CD4-positive, alpha-beta T cell treated with Interleukin-2 at 100 ng/mL for 4 hours (primary cell): ENCODE data around the gene NANOS3.

ENCODE experiments used
- DNase-seq: peaks from one replicate; pipeline ENCODE4 v3.0.0-alpha.2; 2020; ENCODE audit warnings: low spot score

Gene NANOS3

DNA sequence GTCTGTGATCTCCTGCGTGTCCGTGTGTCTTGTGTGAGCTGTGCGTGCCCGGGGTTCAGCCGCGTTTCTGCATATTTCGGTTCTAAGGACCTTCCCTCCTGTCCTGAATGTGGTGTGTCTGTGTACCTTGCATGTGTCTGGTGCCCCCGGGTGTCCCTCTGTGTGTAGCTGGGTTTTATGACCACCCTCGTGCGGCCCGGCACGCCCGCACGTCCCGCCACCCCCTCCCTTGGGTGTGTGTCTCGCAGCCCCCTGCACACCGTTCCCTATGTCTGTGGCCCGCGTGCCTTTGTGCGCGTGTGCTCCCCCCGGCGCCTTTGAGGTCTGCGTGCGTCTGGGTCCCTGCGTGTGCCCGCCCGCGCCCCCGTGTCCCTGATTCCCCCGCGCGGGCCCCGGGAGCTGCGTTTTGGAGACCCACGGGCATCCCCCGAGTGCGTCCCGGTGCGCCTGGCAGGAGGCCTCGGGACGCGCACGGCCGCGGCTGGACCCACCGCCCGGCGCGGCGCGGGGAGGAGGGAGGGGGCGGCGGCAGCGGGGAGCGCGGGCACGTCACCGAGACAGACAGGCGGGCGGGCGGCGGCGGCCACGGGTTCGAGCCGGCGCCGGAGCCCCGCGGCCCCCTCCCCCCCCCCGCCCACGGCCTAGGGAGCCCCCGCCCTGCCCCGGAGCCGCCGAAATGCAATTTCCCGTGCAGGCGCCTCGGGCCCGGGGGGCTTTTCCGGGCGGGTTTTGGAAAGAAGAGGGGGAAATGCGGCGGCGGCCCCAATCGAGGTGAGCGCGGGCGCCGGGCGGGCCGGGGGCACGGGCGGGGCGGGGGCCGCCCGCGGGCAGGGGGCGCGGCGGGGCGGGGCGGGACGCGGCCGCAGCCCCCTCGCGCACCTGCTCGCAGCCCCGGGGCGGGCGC lies 12.0 kb upstream of the NANOS3 start:
- DNase-seq = no peak

DNA sequence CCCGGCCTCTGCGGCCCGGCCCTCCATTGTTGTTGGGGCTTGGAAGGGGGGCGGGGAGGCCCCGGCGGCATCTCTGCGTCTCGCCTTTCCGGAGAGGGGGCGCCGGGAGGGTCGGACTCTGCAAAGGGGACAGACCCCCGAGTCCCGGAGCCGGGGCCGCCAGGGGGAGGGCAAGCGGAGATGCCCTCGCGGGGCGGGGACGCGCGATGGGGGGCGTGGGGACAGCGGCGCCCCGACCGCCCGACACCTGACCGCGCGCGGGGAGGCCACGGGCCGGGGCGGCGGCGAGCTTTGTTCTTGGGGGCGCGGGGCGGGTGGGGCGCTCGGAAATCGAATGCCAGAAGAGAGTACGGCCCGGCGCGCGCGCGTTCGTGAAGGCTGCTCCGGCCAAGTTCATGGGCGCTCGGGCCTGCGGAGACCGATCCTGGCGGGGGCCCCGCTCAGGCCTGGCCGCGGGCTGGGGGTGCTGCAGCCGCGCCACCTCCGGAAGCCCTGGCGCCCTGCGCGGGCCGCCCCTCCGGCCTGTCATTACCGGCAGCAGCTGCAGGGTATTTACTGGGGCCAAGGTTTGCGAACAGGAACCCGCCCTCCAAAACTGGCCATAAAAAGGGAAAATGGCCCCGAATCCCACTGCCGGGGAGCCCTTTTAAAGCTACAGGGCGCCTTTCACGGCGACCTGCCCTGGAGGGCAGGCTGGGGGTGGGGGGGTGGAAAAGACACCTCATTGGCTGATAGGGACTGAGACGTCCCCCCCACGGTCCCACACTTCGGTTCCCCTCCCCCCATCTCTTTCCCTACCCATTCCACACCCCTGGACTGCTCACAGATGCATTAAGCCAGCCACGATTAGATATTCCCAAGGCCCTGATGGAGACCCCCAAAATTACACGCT lies 11.1 kb upstream of the NANOS3 start:
- no peak for DNase-seq

- DNase-seq = no peak
Measured at GRCh38 chr19:13866463-13867046, 10.4 kb upstream of the NANOS3 start.

- DNase-seq = no peak
Measured at GRCh38 chr19:13868663-13869062, 8.3 kb upstream of the NANOS3 start.

DNA sequence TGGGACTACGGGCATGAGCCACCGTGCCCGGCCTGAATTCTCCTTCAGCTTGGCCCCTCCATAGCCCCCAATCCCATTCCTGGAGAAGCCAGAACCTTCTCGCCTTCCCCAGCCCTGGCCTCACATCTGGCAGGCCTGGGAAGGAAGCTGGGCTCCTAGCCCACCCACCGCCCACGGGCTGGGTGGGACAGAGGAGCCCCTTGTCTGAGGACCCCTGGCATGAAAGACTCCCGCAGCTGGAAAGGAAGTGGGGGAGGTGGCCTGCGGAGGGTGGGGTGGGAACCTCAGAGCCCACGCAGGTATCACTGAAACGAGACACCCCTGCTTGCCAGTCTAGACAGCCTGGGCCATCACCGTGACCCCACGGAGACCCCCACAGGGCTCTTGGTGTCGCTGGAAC lies 7.7 kb upstream of the NANOS3 start:
- DNase-seq = no peak

- no peak for DNase-seq
Measured at GRCh38 chr19:13870873-13871272, 6.1 kb upstream of the NANOS3 start.

DNA sequence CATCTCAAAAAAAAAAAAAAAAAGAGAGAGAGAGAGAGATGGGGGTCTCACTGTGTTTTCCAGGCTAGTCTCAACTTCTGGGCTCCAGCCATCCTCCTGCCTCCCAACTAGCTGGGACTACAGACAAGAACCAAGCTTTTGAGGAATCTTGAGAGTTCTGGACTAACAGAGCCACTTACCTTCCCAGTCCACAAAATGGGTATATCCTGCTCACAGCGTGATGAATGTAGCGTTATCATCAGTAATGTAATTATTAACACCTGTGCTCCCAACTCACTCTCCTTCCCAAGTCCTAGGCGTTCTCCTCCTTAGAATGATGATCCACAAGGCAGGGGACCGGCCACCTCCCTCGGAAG lies 4.6 kb upstream of the NANOS3 start:
- DNase-seq = no peak

GRCh38 chr19:13872695-13873389 lies 4.1 kb upstream of the NANOS3 start:
- DNase-seq = no peak

DNA sequence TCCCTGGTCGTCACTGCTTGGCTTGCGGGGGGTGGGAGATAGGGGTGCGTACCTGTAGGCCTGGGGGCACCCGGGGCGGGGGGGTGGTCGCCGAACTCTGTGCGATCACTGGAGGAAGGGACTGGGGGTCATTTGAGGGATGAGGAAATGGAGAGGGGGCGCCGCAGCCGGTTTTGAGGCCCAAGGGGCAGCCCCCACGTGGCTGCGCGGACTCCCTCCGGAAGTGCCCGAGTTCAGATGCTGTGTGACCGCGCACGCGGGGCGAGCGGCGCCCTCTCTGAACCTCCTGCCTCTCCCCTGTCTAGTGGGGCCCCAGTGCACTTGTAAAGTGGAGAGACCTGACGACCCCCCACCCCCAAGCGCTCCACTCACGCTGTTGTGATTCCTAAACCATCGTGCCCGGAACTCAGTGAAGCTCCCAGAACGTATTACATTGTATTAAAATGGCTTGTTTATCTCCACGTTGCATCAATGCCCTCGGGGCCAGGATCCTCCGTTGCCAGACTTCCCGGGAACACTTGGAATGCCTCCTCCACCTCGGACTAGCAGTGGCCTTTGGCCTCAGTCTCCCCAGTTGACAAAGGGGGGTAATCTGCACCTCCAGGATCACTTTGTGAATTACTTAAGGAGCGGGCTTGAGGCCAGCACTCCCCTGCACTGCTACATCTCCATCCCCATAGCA lies 3.0 kb upstream of the NANOS3 start:
- DNase-seq = no peak

GRCh38 chr19:13875824-13876223 lies 1.1 kb upstream of the NANOS3 start:
- no peak for DNase-seq

- no peak for DNase-seq
Measured at GRCh38 chr19:13877303-13877702, 369 bp downstream of the NANOS3 start.

GRCh38 chr19:13880059-13881043 lies 3.4 kb downstream of the NANOS3 start:
- peak; percentile 99 for DNase-seq

DNA sequence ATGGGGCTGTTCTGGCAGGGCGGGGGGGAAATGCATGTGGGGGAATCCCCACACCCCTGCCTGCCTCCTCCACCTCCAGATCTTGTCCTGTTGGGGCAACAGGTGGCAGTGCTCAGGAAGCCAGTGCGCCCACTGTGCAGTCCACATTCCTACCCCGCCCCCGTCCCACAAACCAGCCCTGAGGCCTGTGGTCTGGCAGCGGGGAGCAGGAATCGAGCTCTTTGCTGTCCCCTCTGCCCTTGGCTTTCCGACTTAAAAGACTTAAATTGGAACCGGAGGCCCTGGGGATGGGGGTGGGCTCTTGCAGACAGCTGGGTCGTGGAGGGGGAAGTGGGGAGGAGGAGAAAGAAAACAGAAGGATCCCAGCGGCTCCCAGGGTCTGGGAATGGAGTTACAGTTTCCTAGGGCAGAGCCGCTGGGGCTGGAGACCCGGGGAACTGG lies 4.3 kb downstream of the NANOS3 start:
- no peak for DNase-seq

GRCh38 chr19:13881692-13882418 lies 4.9 kb downstream of the NANOS3 start:
- DNase-seq = peak; percentile 51

DNA sequence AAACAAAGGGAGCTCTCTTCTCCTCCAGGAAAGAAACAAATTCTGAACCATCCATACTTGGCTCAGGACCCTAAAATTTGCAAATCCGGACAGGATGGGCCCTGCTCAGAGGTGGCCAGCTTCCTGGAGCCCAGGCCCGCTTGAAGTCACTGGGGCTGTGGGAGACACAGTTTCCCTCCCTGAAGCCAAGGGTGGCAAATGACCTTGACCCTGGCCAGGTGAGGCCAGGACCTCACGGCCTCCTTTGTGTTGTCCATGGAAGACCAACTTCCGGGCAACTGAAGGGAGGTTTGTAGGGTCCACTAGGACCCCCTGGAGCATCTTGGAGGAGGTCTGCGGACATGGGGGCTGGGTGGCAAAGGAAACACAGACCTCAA lies 5.5 kb downstream of the NANOS3 start:
- no peak for DNase-seq

DNA sequence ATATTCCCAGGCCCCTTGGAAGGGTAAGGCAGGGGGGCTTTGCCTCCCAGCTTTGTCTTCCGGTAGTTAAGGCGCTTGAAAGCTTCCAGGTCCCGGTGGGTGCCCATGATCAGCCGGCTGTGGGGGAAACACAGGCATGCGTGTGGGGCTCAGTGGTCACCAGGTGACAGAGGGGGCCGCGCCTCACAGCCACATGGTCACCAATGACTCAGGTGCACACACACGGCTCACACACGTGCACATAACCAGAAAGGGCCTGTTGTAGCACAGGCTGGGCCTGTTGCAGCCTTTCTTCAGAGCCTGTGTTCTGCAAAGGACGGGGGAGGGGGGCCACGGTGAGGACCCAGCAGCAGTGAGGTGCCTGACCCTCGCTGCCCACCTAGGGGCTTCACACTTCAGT lies 5.9 kb downstream of the NANOS3 start:
- DNase-seq = no peak

GRCh38 chr19:13883516-13884064 lies 6.7 kb downstream of the NANOS3 start:
- DNase-seq = no peak

GRCh38 chr19:13884726-13885591 lies 8.0 kb downstream of the NANOS3 start:
- DNase-seq = no peak
